ENCODE data around the gene SORCS3.

Gene SORCS3

GRCh38 chr10:104892879-104893617 is 252.0 kb downstream of the SORCS3 start:
- Histone ChIP-seq H3K36me3 (ENCODE audit: control insufficient read depth, insufficient read depth, low read length) (no peaks in the 10 kb centered on the region), H3K9me3 (ENCODE audit: control insufficient read depth, low read length) (no peaks in the 10 kb centered on the region), H3K4me1 (ENCODE audit: control insufficient read depth, insufficient read depth, low read length) (no peaks in the 10 kb centered on the region), H3K4me3 (ENCODE audit: low read length) (no peak overlapping the region), H3K27me3 (ENCODE audit: control insufficient read depth, insufficient read depth, low read length) (no peaks in the 10 kb centered on the region), H3K9ac (ENCODE audit: low read length) (no peak overlapping the region)

- H3K9me3 ChIP-seq (ENCODE audit: control insufficient read depth, low read length), result no peaks in the 10 kb centered on the region
- no peaks in the 10 kb centered on the region for H3K36me3 ChIP-seq (ENCODE audit: control insufficient read depth, insufficient read depth, low read length)
- H3K4me3 ChIP-seq (ENCODE audit: low read length), result no peak overlapping the region
- H3K27me3 ChIP-seq (ENCODE audit: control insufficient read depth, insufficient read depth, low read length), result no peaks in the 10 kb centered on the region
- H3K4me1 ChIP-seq (ENCODE audit: control insufficient read depth, insufficient read depth, low read length), result no peaks in the 10 kb centered on the region
- H3K9ac ChIP-seq (ENCODE audit: low read length), result no peak overlapping the region
These were observed 252.6 kb downstream of the SORCS3 start for GRCh38 chr10:104893701-104894100.

GRCh38 chr10:104894681-104895080 is 253.6 kb downstream of the SORCS3 start:
- H3K4me3 ChIP-seq (ENCODE audit: low read length), result no peak overlapping the region
- no peaks in the 10 kb centered on the region for H3K9me3 ChIP-seq (ENCODE audit: control insufficient read depth, low read length)
- H3K9ac ChIP-seq (ENCODE audit: low read length), result no peak overlapping the region
- H3K4me1 ChIP-seq (ENCODE audit: control insufficient read depth, insufficient read depth, low read length), result no peaks in the 10 kb centered on the region
- no peaks in the 10 kb centered on the region for H3K27me3 ChIP-seq (ENCODE audit: control insufficient read depth, insufficient read depth, low read length)
- H3K36me3 ChIP-seq (ENCODE audit: control insufficient read depth, insufficient read depth, low read length), result no peaks in the 10 kb centered on the region

DNA sequence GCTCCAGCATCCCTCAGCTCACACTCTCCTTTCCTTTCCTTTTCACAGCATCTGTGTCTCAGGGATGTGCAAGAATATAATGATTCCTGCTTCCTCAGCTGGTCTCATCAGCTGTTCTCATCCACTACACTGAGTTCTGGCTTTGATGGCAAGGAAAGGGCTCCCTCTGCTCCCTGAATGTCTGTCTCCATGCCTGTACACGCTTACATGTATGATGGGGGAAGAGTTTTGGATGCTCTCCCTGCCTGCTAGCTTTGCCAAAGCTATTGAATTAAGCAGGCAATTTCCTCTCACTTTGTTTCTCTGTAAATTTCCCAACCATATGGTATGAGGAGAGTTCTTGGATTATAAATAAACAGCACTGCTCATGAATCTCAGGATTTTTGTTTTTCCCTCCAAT is 254.5 kb downstream of the SORCS3 start:
- no peak overlapping the region for H3K9ac ChIP-seq (ENCODE audit: low read length)
- H3K4me1 ChIP-seq (ENCODE audit: control insufficient read depth, insufficient read depth, low read length), result no peaks in the 10 kb centered on the region
- no peaks in the 10 kb centered on the region for H3K36me3 ChIP-seq (ENCODE audit: control insufficient read depth, insufficient read depth, low read length)
- no peaks in the 10 kb centered on the region for H3K27me3 ChIP-seq (ENCODE audit: control insufficient read depth, insufficient read depth, low read length)
- no peak overlapping the region for H3K4me3 ChIP-seq (ENCODE audit: low read length)
- no peaks in the 10 kb centered on the region for H3K9me3 ChIP-seq (ENCODE audit: control insufficient read depth, low read length)

- Histone ChIP-seq H3K4me1 (ENCODE audit: control insufficient read depth, insufficient read depth, low read length) (no peaks in the 10 kb centered on the region), H3K9me3 (ENCODE audit: control insufficient read depth, low read length) (no peaks in the 10 kb centered on the region), H3K36me3 (ENCODE audit: control insufficient read depth, insufficient read depth, low read length) (no peaks in the 10 kb centered on the region), H3K4me3 (ENCODE audit: low read length) (no peak overlapping the region), H3K9ac (ENCODE audit: low read length) (no peak overlapping the region), H3K27me3 (ENCODE audit: control insufficient read depth, insufficient read depth, low read length) (no peaks in the 10 kb centered on the region)
These were observed 254.9 kb downstream of the SORCS3 start for GRCh38 chr10:104895981-104896380.

- Histone ChIP-seq H3K4me3 (ENCODE audit: low read length) (no peak overlapping the region), H3K27me3 (ENCODE audit: control insufficient read depth, insufficient read depth, low read length) (no peaks in the 10 kb centered on the region), H3K4me1 (ENCODE audit: control insufficient read depth, insufficient read depth, low read length) (no peaks in the 10 kb centered on the region), H3K9me3 (ENCODE audit: control insufficient read depth, low read length) (no peaks in the 10 kb centered on the region), H3K9ac (ENCODE audit: low read length) (no peak overlapping the region), H3K36me3 (ENCODE audit: control insufficient read depth, insufficient read depth, low read length) (no peaks in the 10 kb centered on the region)
These were observed 256.6 kb downstream of the SORCS3 start for GRCh38 chr10:104897696-104898095.

GRCh38 chr10:104899779-104900178 is 258.7 kb downstream of the SORCS3 start:
- no peaks in the 10 kb centered on the region for H3K27me3 ChIP-seq (ENCODE audit: control insufficient read depth, insufficient read depth, low read length)
- no peaks in the 10 kb centered on the region for H3K36me3 ChIP-seq (ENCODE audit: control insufficient read depth, insufficient read depth, low read length)
- no peak overlapping the region for H3K4me3 ChIP-seq (ENCODE audit: low read length)
- no peaks in the 10 kb centered on the region for H3K9me3 ChIP-seq (ENCODE audit: control insufficient read depth, low read length)
- no peak overlapping the region for H3K9ac ChIP-seq (ENCODE audit: low read length)
- H3K4me1 ChIP-seq (ENCODE audit: control insufficient read depth, insufficient read depth, low read length), result no peaks in the 10 kb centered on the region

GRCh38 chr10:104903433-104903832 is 262.3 kb downstream of the SORCS3 start:
- Histone ChIP-seq H3K9ac (ENCODE audit: low read length) (no peak overlapping the region), H3K4me1 (ENCODE audit: control insufficient read depth, insufficient read depth, low read length) (no peaks in the 10 kb centered on the region), H3K4me3 (ENCODE audit: low read length) (no peak overlapping the region), H3K27me3 (ENCODE audit: control insufficient read depth, insufficient read depth, low read length) (no peaks in the 10 kb centered on the region), H3K36me3 (ENCODE audit: control insufficient read depth, insufficient read depth, low read length) (no peaks in the 10 kb centered on the region), H3K9me3 (ENCODE audit: control insufficient read depth, low read length) (no peaks in the 10 kb centered on the region)

GRCh38 chr10:104904753-104905323 is 263.7 kb downstream of the SORCS3 start:
- no peak overlapping the region for H3K9ac ChIP-seq (ENCODE audit: low read length)
- no peak overlapping the region for H3K4me3 ChIP-seq (ENCODE audit: low read length)
- no peaks in the 10 kb centered on the region for H3K9me3 ChIP-seq (ENCODE audit: control insufficient read depth, low read length)

DNA sequence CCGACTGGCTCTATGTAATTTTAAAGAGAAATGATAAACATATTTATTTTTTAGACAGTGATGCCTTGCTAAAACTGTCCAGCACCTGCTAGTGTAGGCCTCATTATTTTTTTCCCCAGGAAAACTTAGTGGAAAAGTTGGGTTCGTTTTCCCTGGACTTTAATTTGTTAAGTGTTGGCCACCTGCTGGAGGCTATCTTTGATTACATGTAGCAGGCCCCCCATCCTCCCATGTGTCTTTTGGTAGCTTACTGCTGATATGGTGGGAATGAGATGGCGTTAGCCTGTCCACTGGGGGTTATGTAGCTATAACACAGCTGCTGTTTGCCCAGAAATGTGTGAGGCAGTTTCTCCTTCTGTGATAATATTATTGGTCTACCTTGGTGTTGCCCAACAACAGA is 265.0 kb downstream of the SORCS3 start:
- no peak overlapping the region for H3K9ac ChIP-seq (ENCODE audit: low read length)
- no peaks in the 10 kb centered on the region for H3K36me3 ChIP-seq (ENCODE audit: control insufficient read depth, insufficient read depth, low read length)
- no peaks in the 10 kb centered on the region for H3K9me3 ChIP-seq (ENCODE audit: control insufficient read depth, low read length)
- no peaks in the 10 kb centered on the region for H3K4me1 ChIP-seq (ENCODE audit: control insufficient read depth, insufficient read depth, low read length)
- H3K4me3 ChIP-seq (ENCODE audit: low read length), result no peak overlapping the region
- H3K27me3 ChIP-seq (ENCODE audit: control insufficient read depth, insufficient read depth, low read length), result no peaks in the 10 kb centered on the region

More at GRCh38 chr10:104904753-104905323, 263.7 kb downstream of the SORCS3 start:
- no peaks in the 10 kb centered on the region for H3K36me3 ChIP-seq (ENCODE audit: control insufficient read depth, insufficient read depth, low read length)
- no peaks in the 10 kb centered on the region for H3K27me3 ChIP-seq (ENCODE audit: control insufficient read depth, insufficient read depth, low read length)
- H3K4me1 ChIP-seq (ENCODE audit: control insufficient read depth, insufficient read depth, low read length), result no peaks in the 10 kb centered on the region

- Histone ChIP-seq H3K27me3 (ENCODE audit: control insufficient read depth, insufficient read depth, low read length) (no peaks in the 10 kb centered on the region), H3K4me1 (ENCODE audit: control insufficient read depth, insufficient read depth, low read length) (no peaks in the 10 kb centered on the region), H3K9me3 (ENCODE audit: control insufficient read depth, low read length) (no peaks in the 10 kb centered on the region)
These were observed 266.4 kb downstream of the SORCS3 start for GRCh38 chr10:104907521-104907920.

DNA sequence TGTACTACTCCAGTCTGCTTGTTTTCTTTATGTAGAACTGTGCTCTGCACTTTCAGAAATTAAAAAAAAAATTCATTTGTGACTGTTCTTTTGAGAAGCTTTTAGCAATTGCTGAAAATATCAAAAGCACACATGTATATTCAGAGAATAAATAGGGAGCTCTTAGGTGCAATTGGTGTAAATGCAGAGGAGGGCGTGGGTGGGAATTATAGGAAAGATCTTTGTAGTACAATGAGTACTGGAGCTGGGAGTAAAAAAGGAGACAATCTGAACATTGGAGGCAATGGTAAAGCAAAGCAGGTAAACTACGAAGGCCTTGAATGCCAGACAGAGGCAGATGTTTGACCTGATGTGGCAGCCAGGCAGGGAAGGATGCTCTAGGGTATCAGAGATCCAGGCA is 267.5 kb downstream of the SORCS3 start:
- no peaks in the 10 kb centered on the region for H3K36me3 ChIP-seq (ENCODE audit: control insufficient read depth, insufficient read depth, low read length)
- H3K9me3 ChIP-seq (ENCODE audit: control insufficient read depth, low read length), result no peaks in the 10 kb centered on the region
- no peaks in the 10 kb centered on the region for H3K27me3 ChIP-seq (ENCODE audit: control insufficient read depth, insufficient read depth, low read length)
- no peaks in the 10 kb centered on the region for H3K4me1 ChIP-seq (ENCODE audit: control insufficient read depth, insufficient read depth, low read length)
- no peak overlapping the region for H3K4me3 ChIP-seq (ENCODE audit: low read length)
- H3K9ac ChIP-seq (ENCODE audit: low read length), result no peak overlapping the region

More at GRCh38 chr10:104907521-104907920, 266.4 kb downstream of the SORCS3 start:
- Histone ChIP-seq H3K36me3 (ENCODE audit: control insufficient read depth, insufficient read depth, low read length) (no peaks in the 10 kb centered on the region), H3K9ac (ENCODE audit: low read length) (no peak overlapping the region), H3K4me3 (ENCODE audit: low read length) (no peak overlapping the region)
